Measurements from ENCODE around the gene ATP2A2.
"Not testable (repeated sequence)": the region's sequence is repeated elsewhere in the genome, so short reads cannot be mapped to it uniquely, and the experiment has no call there.

Gene ATP2A2

DNA sequence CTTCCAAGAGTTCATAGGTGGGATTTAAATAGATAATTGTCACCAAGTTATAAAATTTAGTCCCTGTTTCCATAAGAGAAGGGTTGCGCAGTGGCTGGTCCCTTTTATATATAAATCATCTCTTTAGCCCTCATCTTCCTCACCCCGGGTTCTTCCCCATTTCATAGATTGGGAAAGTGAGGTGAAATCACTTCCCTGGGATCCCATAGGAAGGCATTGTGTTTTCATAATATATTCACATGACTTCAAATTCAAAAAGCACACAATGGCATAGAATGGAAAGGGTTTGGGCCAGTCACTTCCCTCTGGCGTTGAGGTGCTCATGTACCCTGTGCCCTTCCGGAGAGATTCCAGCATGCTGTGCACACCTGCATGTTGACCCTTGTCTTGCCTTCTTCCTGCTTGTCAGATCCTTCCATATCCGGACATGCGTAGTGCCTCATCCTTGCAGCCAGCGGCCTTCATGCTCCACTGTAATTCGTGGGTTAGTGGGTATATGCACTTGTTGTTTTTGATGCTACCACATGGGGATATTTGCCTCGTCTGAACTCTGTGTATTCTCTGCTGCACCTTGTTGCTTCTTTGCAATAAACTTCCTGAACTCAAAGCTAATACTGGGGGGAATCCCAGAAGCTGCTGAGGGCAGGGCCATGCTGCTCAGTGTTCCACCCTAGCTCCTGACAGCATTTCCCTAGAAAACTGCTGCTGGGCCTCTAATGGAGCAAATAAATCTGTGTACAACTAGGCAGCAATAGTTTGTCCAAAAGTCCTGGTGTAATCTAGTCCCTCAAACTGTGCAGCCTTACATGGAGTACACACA lies 62.9 kb downstream of the ATP2A2 start:
- no peak for DNase-seq

GRCh38 chr12:110344657-110345056 lies 63.6 kb downstream of the ATP2A2 start:
- DNase-seq = no peak

GRCh38 chr12:110345176-110345661 lies 64.2 kb downstream of the ATP2A2 start:
- no peak for DNase-seq

DNA sequence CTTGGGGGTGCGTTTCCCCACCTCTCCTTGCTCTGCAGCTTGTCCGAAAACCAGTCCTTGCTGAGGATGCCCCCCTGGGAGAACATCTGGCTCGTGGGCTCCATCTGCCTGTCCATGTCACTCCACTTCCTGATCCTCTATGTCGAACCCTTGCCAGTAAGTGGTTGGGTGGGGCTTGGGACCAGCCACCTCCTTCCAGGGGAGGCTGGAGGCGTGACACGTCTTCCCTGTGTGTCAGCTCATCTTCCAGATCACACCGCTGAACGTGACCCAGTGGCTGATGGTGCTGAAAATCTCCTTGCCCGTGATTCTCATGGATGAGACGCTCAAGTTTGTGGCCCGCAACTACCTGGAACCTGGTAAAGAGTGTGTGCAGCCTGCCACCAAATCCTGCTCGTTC lies 64.9 kb downstream of the ATP2A2 start:
- no peak for DNase-seq

GRCh38 chr12:110347767-110348166 lies 66.7 kb downstream of the ATP2A2 start:
- no peak for DNase-seq

DNA sequence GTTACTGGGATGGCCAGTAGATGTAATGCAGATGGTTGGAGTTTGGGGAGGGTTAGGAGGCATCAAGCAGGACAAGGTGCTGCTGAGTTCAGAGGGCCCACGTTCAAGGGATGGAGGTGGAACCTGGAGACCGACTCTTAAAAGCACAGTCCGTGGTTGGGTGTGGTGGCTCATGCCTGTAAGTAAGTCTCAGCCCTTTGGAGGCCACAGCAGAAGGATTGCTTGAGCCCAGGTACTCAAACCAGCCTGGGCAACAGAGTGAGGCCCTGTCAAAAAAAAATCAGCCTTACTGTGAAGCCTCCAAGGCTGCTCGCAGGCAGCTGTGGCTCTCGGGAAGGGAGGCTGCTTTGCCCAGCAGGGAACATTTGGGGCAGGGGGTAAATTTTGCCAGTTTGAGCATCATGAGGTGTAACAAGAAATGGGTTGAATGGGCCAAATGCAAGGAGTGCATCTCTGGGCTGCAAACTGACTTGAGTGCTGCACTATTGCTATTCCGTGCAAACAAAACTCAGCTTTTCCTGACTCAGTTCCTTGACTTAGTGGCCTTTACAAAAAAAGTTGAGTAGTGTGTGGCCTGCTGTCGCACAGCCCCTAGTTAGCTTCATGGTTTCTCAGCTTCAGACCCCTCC lies 67.5 kb downstream of the ATP2A2 start:
- no peak for DNase-seq

DNA sequence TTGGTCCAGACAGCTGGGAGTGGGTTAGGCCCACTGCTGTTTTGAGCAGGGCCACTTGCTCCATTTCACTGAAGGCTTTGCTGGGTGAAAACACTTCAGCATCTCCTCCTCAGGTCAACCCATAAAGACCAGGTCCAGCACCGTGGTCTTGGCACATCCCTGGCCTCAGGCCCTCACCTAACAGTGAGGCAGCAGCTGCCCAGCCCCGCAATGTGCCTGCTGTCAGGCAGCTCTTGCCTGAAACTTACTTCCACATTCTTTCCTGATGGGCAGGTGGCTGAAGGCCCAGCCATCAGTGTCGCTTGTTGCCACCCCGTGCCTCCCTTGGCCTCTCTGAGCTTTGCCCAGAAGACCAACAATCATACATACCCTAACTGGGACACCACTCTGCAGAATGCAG lies 68.0 kb downstream of the ATP2A2 start:
- DNase-seq = no peak

- DNase-seq = no peak
Measured at GRCh38 chr12:110349514-110350151, 68.6 kb downstream of the ATP2A2 start.

GRCh38 chr12:110351119-110351518 lies 70.1 kb downstream of the ATP2A2 start:
- DNase-seq = no peak

GRCh38 chr12:110352401-110352800 lies 71.4 kb downstream of the ATP2A2 start:
- DNase-seq = no peak

DNA sequence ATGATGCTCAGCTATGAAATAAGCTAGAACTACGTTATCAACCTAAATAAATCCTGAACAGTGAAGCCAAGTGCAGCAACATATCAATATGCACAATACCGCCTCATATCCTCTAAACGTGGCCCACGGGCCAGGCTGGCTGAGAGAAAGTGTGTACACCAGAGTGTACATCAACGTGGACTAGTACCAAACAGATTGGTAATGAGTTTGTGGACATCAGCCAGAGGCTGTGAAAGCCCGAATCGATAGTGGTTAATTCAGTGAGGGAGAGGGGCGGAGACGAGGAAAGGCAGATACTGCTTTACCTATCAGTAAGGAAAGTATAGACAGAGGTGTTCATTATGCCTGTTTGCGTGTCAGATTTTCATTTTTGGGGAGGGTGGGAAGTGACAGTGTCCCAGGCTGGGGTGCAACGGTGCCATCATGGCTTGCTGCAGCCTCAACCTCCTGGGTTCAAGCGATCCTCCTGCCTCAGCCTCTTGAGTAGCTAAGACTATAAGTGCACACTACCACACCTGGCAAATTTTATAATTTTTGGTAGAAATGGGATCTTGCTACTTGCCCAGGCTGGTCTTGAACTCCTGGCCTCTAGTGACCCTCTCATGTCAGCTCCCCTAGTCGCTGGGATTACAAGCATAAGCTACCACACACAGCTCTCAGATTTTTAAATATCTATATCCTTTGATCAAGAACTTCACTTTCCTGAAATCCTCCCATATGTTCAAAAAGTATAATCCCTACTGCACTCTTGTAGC lies 72.3 kb downstream of the ATP2A2 start:
- DNase-seq = no peak

DNA sequence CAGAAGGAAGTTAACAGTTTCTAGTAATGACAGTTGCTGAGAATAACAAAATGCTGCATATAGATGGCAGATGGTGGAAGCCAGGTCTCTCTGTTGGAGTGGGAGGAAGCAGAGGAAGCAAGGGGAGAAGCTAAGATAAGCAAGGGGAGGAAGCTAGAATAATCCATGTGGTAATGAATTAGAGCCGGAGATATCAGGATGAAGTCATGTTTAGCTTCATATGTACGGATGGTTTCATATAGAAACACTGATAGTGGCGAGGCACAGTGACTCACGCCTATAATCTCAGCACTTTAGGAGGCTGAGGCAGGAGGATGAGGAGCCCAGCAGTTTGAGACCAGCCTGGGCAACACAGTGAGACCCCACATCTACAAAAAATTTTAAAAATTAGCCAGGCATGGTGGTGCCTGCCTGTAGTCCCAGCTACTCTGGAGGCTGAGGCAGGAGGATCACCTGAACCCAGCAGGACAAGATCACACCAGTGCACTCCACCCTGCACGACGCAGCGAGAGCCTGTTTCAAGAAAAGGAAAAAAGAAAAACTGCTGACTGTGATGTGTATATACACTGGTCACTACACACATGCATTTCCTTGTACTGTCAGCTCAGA lies 73.2 kb downstream of the ATP2A2 start:
- no peak for DNase-seq

GRCh38 chr12:110355073-110355472 lies 74.0 kb downstream of the ATP2A2 start:
- peak; percentile 14 for DNase-seq

DNA sequence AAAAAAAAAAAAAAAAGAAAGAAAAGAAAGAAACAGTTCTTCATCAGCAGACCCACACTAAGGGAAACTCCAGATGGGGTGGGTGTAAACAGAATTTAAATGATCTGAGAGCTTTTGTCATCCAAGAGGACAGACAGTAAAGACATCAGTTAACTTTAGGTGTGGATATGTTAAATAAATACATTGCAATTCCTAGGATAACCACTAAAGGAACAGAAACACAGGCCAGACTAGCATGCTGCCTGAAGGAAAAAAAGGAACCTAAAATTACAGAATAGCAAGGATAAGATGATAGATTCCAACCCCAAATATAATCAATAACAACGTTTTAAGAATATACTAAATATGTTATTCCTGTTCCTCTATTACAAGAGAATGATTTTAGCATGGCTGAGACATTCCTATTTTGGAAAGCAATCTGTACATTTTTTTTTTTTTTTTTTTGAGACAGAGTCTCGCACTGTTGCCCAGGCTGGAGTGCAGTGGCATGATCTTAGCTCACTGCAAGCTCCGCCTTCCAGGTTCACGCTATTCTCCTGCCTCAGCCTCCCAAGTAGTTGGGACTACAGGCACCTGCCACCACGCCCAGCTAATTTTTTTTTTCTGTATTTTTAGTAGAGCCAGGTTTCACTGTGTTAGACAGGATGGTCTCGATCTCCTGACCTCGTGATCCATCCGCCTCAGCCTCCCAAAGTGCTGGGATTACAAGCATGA lies 77.5 kb downstream of the ATP2A2 start:
- not testable (repeated sequence) for DNase-seq

DNA sequence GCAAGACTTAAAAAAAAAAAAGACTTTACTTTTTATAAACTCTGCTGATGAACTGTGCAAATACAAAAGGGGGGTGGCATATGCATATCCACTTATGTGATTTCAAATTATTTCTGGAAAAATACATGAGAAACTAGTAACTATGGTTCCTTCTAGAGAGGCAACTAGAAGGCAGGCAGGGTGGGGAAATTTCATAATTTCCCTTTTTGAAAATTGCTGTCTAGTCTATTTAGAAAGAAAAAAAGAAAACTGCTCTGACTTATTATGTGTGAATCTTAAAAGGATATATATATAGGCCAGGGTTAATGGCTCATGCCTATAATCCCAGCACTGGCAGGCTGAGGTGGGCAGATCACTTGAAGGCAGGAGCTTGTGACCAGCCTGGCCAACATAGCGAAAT lies 80.2 kb downstream of the ATP2A2 start:
- no peak for DNase-seq

DNA sequence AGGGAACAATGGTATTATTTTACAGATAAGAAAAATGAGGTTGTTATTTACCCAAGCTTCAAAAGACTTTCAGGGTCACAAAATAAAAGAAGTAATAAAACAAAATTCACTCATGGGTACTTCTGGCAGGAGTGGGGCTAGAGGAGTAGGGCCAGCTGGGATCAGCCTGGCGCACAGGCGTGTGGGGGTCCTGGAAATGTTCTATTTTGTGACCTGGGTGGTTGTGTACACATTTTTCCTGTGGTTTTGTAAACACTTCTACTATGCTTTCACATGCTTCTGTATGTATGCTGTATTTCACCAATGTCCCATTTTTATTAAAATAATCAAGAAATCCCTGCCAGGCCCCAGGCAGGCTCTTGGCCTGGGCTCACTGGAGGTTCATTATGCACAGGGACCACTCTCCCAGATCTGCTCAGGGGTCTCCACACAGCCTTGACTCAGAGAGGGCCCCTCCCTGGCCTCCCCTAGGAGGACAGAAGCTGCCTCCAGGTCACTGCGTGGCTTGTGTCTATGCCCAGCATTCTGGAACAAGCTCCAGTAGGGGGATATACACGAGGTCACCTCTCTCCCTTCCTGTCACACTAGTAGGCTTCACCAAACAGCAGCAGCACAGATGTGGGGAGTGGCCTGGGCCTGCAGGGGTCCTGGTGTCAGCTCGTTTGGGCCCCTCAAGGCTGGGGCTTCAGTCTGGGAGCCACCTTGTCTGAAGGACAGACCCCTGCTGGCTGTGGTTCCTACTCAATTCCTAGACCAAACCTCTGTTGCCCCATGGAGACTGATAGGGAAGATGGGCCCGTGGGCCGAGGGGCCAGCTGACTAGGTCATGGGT lies 84.7 kb downstream of the ATP2A2 start:
- no peak for DNase-seq

DNA sequence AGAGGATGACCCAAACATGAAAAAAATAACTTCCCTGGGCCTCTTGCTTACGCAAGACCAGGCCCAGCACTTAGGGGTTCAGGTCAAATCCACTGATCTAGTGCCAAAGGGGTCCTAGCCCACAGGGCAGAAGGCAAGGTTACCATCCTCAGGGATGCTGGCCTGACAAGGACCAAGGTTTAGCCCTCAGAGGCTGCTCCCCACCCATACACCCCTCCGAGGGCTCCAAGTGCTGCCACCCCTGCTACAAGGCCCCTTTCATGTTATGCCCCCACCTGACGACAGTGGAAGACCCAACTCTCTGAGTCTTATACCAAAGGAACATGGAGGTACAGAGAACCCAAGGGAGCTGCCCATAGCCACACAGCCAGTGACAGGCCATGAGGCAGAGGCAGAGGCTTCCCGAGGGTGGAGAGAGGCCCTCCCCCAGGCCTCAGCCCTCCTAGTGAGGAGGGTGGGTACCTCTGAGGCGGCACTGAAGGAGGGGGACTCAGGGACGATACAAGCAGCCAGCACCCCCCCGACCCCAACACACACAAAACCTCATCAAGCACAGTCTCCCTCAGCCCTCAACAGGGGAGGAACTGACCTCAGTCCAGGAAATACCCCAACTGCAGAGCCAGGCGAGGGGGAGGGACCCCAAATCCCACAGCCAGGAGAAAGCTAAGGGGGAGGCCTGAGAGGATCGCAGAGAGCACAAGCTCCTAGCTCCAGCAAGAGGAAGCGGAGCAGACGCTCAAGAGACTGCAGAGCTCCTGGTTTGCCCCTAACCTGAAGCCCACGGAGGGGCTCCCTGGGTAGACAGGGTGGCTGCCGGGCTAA lies 85.5 kb downstream of the ATP2A2 start:
- DNase-seq = no peak

GRCh38 chr12:110367181-110367864 lies 86.3 kb downstream of the ATP2A2 start:
- no peak for DNase-seq

- no peak for DNase-seq
Measured at GRCh38 chr12:110369992-110370391, 88.9 kb downstream of the ATP2A2 start.

Data from fibroblast of skin of right quadriceps (primary cell).